22Rv1 (cell line): Measurements from ENCODE around the gene NREP.
"Not testable (repeated sequence)": the region's sequence is repeated elsewhere in the genome, so short reads cannot be mapped to it uniquely, and the experiment has no call there.

Source experiments
- H3K27ac ChIP-seq: fragments of 450-650 bp; 2 replicates; pipeline ENCODE4 v1.5.1; 2017
- CTCF ChIP-seq: fragments of 450-650 bp; IDR thresholded peaks from 2 replicates; pipeline ENCODE4 v1.5.1; 2017; ENCODE audit warnings: mild to moderate bottlenecking
- ZFX ChIP-seq: fragments of 450-650 bp; IDR thresholded peaks from 2 replicates; pipeline ENCODE4 v1.6.1; 2017; ENCODE audit warnings: antibody characterized with exemption, borderline replicate concordance

NREP gene

DNA sequence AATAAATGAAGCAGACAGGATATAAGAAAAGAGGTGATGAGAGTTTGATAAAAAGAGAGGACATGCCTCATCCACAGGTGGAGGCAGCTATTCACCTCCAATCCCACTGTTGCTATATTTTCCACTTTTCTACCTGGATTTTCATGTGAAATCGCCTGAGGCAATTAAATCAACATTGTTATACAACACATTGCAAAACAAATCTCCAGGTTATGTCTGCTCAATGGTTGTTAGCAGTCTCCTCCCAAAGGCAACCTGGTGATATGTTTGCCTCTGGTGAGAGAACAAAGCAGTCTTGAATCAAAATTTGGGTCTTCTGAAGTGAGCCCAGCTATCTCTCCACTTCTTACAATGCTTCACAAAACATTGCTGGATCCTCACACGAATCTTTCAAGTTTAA is 30.0 kb downstream of the NREP start:
- TF ChIP-seq ZFX (no peak), CTCF (no peak)
- no peak overlapping the region for H3K27ac ChIP-seq

DNA sequence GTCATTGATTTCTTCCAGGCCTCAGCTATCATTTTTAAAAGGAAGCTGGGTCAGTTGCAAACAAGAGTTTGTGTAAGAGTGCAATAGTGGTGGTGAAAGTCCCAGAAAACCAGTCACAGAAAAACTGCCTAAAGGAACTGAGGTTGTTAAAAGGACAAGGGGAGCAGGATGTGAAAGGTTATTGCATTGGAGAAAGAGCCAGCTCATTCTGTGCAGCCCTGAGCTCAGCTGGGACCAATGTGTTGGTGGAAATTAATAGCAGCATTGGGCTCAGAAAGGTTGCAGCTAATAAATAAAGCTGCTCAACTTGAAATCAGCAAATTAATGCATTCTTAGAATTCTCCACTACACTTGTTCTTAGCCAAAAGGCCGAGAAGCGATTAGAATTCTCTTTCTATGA is 34.9 kb downstream of the NREP start:
- no peak for TF ChIP-seq CTCF
- H3K27ac ChIP-seq: no peak overlapping the region

GRCh38 chr5:111720333-111720890 is 36.6 kb downstream of the NREP start:
- TF ChIP-seq ZFX (no peak), CTCF (no peak)
- no peak overlapping the region for H3K27ac ChIP-seq

GRCh38 chr5:111719773-111720172 is 37.2 kb downstream of the NREP start:
- TF ChIP-seq CTCF (no peak), ZFX (no peak)

GRCh38 chr5:111716789-111717188 is 40.2 kb downstream of the NREP start:
- H3K27ac ChIP-seq: not testable (repeated sequence)

More at GRCh38 chr5:111719773-111720172, 37.2 kb downstream of the NREP start:
- no peak overlapping the region for H3K27ac ChIP-seq

DNA sequence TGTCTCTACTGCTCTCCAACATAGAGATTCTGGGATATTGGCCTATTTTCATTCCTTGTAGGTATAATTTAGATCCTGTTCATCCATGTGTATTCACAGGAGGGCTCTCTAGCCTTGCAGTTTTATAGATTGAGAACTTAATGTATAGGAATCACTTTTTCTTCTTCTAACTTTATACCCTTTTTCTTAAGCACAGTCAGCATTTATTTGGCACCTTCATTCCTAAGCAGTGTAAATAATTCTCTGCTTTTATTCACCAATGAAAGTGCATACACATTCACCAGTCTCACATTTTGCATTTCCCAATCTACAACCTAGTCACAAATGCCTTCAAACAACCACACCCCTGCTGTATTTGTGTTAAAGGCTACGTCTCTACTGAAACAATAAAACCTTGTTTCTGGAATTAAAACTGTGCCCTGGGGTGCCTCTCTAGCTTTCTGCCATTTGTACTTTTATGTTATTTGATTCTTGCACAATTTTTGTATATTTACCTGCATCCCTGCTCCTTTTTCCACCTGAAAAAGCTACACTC is 49.3 kb downstream of the NREP start:
- no peak for TF ChIP-seq ZFX
- no peak for TF ChIP-seq CTCF

GRCh38 chr5:111706345-111706744 is 50.6 kb downstream of the NREP start:
- H3K27ac ChIP-seq: no peak overlapping the region

More for the DNA sequence above, 49.3 kb downstream of the NREP start:
- H3K27ac ChIP-seq: no peak overlapping the region

More at GRCh38 chr5:111706345-111706744, 50.6 kb downstream of the NREP start:
- no peak for TF ChIP-seq CTCF
